ENCODE data around the gene EPS8L3.

GRCh38 chr1:109782514-109782913 lies 18.8 kb upstream of the EPS8L3 start:
- TF ChIP-seq MEF2A (IDR thresholded peaks at IDR 0.05; ENCODE audit: insufficient read depth, low read depth, low read length) (no peak), YY1 (IDR thresholded peaks at IDR 0.05; ENCODE audit: low read depth, low read length) (no peak), ATF7 (IDR thresholded peaks at IDR 0.05; ENCODE audit: low read depth) (no peak), KDM1A (IDR thresholded peaks at IDR 0.05; ENCODE audit: borderline replicate concordance) (no peak), CTCF (IDR thresholded peaks at IDR 0.05 in 2 of 3, conservative IDR thresholded peaks at IDR 0.05 in 1 of 3; ENCODE audit: control insufficient read depth in 2 of 3, extremely low read depth in 1 of 3, insufficient read depth in 1 of 3, low read depth in 3 of 3, low read length in 3 of 3) (no peak), MTA2 (IDR thresholded peaks at IDR 0.05; ENCODE audit: low read depth) (no peak), BRCA1 (IDR thresholded peaks at IDR 0.05; ENCODE audit: low read depth, low read length) (no peak), ELK1 (IDR thresholded peaks at IDR 0.05; ENCODE audit: low read depth, low read length) (no peak), ATF2 (IDR thresholded peaks at IDR 0.05; ENCODE audit: low read length) (no peak), EP300 (IDR thresholded peaks at IDR 0.05; ENCODE audit: borderline replicate concordance in 1 of 2, control insufficient read depth in 1 of 2, low read depth in 2 of 2, low read length in 2 of 2) (no peak), IRF4 (IDR thresholded peaks at IDR 0.05; ENCODE audit: low read depth, low read length) (no peak), SP1 (IDR thresholded peaks at IDR 0.05; ENCODE audit: low read depth, low read length) (no peak), POLR2AphosphoS2 (IDR thresholded peaks at IDR 0.05; ENCODE audit: low read depth, low read length) (no peak), HDAC2 (IDR thresholded peaks at IDR 0.05) (no peak)

Measured in GM12878 (cell line).